HK-2 (cell line): Measurements from ENCODE around the gene NTRK2.

Experiments used
- DNase-seq: peaks from one replicate; pipeline ENCODE4 v3.0.0-alpha.2; 2018; ENCODE audit not compliant: unreplicated experiment

The NTRK2 gene

GRCh38 chr9:84681516-84682285, 12.2 kb downstream of the NTRK2 start:
- no peak for DNase-seq

GRCh38 chr9:84686068-84686467, 16.5 kb downstream of the NTRK2 start:
- no peak for DNase-seq

GRCh38 chr9:84688956-84689355, 19.4 kb downstream of the NTRK2 start:
- no peak for DNase-seq

- DNase-seq, result no peak
Measured at GRCh38 chr9:84691634-84692033, 22.1 kb downstream of the NTRK2 start.

DNA sequence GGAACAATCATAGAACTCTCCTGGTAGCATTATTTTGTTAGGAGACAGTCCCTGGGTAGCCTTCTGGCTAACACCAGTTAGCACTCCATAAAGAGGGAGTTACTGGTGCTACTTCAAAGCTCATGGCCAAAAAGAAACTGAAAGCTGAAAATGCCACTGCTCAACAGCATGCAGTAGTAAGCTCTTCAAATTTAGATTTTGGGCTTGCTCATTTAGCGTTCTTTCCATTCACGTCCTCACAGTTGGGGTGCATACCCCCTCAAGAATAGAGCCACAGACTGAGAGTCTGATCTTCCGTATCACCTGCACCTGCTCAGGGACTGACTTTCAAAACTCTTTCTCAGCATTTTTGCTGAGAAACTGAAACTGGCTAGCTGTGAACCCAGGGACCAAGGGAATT, 24.7 kb downstream of the NTRK2 start:
- DNase-seq, result no peak

- DNase-seq, result no peak
Measured at GRCh38 chr9:84697042-84697441, 27.5 kb downstream of the NTRK2 start.

- peak; percentile 49 for DNase-seq
Measured at GRCh38 chr9:84697509-84698114, 28.1 kb downstream of the NTRK2 start.

- DNase-seq, result no peak
Measured at GRCh38 chr9:84698323-84698722, 28.8 kb downstream of the NTRK2 start.

GRCh38 chr9:84699984-84700383, 30.5 kb downstream of the NTRK2 start:
- DNase-seq, result no peak

- DNase-seq, result no peak
Measured at GRCh38 chr9:84701801-84702200, 32.3 kb downstream of the NTRK2 start.

- DNase-seq, result no peak
Measured at GRCh38 chr9:84702471-84702870, 32.9 kb downstream of the NTRK2 start.

DNA sequence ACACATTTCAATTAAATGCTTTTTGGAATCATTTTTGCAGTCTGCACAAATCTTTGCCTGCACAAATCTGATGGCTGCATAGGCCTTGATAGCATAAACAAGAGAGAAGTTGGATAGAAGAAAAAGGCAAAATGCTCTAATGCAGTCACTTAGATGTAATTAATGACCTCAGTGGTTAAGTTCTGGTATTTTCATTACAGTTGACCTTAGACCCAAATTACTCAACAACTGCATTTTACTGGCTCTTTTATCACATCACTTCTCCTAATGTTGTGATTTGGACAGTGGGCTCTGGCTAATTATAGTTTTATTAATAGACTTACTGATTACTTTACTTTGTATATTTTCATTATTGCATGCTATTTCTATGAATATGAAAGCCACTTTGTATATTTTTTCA, 34.3 kb downstream of the NTRK2 start:
- DNase-seq, result no peak

GRCh38 chr9:84705128-84705527, 35.6 kb downstream of the NTRK2 start:
- DNase-seq, result no peak

DNA sequence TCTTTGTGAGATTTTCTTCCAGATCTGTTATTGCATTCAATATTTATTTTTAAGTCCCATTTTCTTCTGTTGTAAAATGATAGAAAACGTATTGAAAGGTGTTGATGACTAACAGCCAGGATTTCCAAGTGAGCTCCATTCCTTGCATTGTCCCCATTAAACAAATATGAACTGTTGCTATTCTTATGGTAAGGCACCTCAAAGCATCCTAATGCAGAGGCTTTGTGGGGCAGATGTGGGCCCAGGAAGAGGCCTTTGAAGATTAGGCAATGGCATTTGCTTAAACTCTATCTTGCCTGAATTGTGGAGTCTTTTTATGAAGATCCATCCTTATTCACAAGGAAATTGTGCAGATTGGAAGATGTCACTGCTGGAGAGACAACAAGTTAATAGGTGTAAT, 38.9 kb downstream of the NTRK2 start:
- no peak for DNase-seq

- no peak for DNase-seq
Measured at GRCh38 chr9:84709056-84709455, 39.5 kb downstream of the NTRK2 start.

DNA sequence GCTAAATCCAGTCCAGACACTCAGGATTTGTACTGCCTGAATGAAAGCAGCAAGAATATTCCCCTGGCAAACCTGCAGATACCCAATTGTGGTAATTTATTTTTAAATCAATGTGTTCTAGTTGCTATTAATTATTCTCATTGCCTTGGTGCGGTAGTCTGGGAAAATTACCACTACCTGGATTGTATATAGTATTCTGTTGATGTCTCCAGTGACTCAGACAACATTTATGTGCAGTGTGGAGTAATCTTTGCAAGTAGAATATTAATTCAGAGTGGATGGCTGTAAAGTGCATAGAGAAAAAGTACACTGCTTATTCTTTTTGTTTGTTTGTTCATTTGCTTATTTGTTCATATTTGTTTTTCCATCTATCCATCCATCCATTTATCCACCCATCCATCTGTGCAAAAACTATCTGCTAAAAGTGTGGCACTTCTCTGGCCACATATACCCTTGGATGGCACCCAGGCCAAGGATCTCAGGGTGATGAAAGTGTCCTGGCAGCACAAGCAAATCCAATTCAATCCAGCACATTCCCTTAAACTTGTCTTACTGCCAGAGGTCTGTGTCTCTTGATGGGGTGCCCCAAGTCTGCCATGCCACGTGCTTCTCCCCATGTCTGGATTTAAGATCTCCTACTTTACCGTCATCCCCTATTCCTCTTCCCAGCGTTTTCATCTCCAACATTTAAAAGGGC, 41.3 kb downstream of the NTRK2 start:
- DNase-seq, result no peak

GRCh38 chr9:84711398-84711777, 41.9 kb downstream of the NTRK2 start:
- no peak for DNase-seq

- peak; percentile 2 for DNase-seq
Measured at GRCh38 chr9:84711936-84712335, 42.4 kb downstream of the NTRK2 start.

DNA sequence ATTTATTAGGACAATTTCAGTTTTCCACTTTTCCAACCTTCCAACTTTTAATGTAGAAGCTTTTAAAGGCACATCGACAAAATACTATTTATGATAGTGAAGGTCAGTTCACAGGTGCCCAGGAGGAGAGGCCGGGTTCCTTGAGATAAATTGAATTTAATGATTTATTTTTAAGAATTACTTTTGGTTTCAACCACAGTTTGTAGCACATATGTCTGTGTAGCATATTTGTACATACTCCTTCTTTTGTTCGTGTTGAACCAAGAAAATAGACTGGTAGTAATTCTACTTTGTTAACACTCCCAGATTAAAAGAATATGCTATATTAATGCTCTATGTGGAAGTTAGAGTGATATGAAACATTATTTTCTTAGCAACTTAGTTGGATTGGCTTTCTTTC, 46.7 kb downstream of the NTRK2 start:
- no peak for DNase-seq

- DNase-seq, result no peak
Measured at GRCh38 chr9:84718476-84718875, 48.9 kb downstream of the NTRK2 start.

DNA sequence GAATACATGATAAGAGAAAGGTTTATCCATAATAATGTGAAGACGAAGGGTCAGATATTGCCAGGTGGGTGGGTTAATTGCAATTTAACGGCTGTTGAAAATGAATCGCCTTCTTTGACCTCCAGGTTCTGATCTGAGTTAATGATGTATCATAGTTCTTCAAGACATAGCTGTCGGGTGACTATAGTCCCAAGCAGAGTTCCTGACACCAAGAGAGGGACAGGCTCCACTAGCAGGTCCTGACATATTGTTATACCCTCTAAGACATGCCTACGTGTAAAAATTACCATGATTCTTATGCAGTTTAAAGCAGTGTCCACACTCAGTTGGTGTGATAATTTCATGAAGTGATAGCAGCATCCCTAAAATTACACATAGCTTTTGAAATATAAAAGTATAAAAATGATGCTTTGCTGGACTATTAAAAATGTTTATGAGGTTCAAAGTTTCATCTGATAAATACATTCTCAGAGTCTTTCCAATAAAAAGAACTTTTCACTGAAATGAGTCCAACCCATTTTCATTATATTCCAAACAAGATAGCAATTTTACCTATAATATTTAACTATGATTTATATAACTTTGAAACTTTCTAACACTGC, 53.0 kb downstream of the NTRK2 start:
- DNase-seq, result no peak

- DNase-seq, result no peak
Measured at GRCh38 chr9:84723426-84723825, 53.9 kb downstream of the NTRK2 start.

GRCh38 chr9:84731696-84732095, 62.2 kb downstream of the NTRK2 start:
- DNase-seq, result no peak
